GDM1 (cell line): Measurements from ENCODE around the gene TMEM117.
"Not testable (repeated sequence)": the region's sequence is repeated elsewhere in the genome, so short reads cannot be mapped to it uniquely, and the experiment has no call there.

Source experiments
- DNase-seq: peaks from one replicate; lab custom pipeline; 2025; lab: John Stamatoyannopoulos, UW

TMEM117 gene

DNA sequence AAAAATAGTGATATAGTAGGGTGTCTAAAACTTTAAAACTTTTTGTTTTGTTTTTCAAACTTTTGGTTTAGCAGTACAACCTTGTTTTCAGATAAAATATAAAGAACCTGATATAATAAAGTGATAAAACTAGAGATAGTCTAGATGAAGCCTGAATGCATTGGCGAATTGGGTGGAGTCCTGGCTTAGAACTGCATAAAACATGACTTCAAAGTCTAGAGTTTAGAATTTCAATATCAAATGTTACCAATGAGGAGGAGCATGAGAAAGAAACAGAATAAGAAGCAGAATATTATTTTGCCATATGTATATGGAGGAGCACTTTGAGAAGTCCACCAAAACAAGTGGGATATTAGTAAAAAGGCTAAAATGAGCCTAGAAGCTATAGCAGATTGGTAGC lies 263.6 kb downstream of the TMEM117 start:
- no peak for DNase-seq

DNA sequence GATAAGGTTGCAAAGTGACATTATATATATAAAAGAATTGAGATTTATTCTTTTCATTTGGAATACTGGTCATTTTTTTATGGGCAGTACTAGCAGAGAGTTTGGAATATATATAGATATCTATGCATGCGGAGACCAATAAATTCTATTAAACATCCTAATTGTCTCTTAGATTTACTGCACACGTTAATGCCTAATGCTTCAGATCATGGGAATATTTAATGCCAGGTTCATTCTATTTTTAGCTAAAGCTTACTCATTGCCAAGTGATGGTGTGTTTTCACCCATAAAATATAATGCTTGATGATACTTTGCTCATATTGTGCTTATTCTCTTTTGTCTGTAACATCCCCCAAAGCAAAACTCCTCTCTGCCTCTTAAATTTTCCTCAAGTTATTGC lies 264.4 kb downstream of the TMEM117 start:
- DNase-seq = no peak

DNA sequence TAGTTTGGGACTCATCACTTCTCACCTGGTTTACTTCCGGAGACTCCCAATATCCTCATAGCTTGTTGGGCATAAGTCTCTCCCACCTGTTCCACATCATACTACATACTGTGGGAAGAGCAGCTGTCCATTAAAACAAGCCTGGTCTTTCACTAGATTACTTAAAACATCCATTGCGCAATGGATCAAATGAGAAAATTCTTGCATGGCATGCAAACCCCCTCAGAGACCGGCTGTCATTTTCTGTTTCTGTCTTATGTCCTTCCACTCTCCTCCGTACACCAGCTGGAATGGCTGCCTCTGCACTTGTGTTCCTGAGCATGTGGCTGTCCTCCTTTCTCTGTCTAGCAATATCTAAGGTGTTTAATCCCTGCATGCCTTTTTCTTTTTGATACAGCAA lies 265.6 kb downstream of the TMEM117 start:
- no peak for DNase-seq

DNA sequence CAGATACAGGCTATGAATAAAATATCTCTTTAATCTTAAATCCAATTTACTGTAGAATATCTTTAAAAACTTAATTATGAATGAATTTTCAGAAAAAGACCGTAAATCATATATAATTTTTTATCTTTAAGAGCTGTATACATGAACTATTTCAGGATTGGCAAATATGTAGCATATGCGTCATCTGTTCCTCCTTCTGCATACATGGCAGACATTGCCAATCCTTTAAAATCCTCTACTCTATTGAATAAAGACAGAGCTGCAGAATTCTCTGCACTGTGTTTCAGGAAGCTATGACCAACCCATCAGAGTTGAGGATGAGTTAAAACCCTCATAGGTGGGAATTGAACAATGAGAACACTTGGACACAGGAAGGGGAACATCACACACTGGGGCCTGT lies 279.0 kb downstream of the TMEM117 start:
- no peak for DNase-seq

DNA sequence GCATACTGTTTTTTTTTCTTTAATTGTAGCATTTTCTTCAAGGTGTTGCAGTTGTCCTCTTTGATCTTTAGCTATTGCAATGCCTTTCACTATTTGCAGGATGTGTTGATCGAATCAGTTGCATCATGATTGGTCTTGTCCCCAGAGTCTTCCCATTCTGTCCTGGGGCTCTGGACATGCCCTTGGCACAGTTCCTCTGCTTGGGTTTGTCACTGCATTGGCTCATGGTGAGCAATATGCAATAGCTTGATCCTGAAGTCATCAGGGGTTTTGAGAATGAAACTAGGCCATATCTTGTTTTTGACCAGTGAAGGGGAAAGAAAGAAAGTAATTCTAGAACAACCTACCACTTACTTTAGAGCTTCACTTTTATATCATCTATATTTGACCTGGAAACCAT lies 281.5 kb downstream of the TMEM117 start:
- no peak for DNase-seq

DNA sequence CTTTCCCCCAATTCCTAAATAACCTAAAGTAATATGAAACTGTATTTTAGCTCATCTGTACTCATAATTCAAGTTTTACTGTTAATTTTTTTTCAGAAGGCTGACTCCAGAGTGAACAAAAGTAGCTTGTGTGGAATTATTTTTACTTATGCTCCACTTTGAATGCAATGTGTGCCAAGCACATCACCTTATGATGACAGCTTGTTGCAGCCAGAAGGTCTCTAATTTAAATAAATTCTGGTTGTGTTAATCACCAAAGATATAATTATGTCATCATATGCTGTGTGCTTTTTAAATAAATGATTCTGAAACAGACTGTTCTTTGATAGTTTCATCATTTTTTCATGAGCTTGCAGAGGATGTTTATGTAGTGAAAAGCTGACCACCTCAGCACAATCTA lies 283.1 kb downstream of the TMEM117 start:
- DNase-seq = no peak

DNA sequence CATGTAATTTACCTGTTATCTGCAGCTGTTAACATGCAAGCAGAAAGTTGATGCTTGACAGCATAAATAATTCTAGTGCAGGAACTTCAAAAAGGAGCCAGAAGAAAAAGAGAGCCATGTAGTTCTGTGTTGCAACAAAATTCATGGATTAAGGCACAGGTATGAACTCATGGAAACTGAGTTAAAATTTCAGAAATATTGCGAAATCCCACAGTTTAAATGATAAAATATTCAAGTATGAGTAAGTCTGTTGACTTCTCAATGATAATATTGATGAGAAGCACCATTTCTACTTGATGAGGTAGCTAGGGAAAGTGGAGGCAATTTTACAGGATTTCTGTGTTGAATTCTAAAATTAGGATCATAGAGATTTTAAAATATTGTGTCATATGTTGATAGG lies 290.9 kb downstream of the TMEM117 start:
- DNase-seq = no peak

DNA sequence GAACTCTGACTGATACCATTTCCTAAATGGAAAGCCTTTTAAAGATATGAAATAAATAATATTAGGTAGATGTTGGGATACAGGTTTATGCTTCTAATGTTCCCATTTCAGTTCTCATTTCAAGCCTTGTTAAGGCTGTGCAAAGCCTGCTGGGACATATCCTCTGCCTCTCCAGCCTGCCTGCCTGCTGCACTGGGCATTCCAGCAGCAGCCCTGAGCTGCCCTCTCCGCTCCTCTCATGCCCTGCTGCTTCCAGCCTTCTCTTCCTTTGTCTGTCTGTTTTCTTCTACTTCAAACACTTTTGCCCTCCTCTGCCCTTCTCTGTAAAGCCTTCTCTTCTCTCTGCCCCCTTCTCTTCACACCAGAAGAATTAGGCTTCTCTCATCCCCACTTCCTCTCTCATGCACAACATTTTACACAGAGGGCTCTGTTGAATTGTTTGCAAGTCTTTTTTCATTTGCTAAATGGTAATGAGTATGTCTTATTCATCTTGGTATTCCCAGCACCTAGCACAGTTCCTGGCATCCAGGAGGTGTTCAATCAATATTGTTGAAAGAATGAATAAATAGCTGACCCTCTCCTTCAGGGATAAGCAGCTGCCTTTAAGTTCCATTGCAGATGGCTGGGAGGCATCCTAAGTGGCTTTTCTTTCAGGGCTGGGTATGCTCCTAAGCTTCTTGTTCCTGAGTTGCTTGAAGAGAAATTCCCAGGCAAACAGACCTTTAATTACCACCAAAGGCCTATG lies 292.3 kb downstream of the TMEM117 start:
- DNase-seq = no peak

DNA sequence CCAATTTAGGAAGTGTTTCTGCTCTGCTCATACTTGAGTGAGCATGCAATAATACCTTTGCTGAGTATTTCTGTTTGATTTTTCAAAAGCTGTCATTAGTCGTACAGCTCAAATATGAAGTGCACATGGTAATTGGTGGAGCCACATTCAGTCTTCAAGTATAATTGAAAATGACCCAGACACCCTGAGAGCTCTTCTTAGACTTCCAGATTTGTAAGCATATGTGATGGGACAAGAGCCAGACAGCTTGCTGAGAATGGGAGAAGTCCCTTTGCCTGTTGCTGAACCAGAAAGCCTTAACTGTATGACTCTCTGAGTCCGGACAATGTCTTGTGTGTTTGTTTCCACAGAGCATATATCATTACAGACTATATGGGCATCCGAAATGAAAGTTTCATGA lies 307.3 kb downstream of the TMEM117 start:
- DNase-seq = no peak

DNA sequence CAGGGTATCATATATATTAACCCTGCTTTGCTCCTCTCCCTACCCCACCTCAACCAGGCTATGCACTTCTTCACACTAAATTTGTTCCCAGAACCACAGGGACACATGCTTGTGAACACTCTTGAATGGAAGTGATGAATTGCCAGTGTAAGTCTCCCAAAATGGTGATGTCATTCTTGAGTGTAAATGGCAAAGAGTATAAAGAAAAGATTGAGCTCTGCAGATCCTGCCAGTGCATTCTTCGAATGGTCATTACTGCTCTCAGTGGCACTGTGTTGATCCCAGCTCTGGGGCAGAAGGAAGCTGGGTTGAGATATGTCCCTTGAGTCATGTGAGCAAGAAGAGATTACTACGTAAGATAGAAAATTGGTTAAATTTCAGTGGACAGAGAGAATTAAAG lies 313.1 kb downstream of the TMEM117 start:
- DNase-seq = no peak

DNA sequence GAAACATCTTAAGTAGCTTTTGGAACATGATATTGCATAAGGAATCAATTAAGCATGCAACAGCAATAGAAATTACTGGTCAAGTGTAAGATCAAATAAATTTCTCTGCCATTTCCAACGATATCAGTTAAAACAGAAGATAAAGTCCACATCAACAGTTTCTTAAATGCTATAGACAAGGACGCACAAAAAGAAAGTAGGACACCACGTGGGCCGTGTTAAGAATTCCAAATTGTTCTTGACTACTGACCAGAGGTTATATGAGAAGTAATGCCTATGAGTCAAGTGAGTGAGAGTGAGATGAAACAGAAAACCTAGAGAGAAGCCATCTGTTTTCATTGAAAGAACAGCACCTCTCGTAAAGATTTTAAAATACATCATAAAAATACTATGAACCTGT lies 318.2 kb downstream of the TMEM117 start:
- DNase-seq = no peak

DNA sequence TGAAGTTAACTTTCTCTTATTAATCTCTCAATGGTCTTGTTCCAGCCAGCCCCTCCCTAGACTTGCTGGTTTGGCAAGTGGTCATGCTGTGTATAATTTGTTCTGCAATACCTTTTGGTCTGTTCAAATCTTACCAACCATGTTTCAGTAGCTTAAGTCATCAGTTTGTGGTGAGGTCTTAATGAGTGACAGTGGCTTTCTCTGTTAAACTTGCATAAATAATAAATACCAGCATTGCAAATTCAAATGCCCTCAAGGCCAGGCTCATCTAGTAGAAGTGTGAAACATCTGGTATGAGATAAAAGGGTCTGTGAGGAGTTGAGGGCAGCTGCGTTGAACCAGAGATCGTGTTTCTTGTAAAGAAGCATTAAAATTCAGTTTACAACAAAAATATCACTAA lies 319.5 kb downstream of the TMEM117 start:
- DNase-seq = no peak

DNA sequence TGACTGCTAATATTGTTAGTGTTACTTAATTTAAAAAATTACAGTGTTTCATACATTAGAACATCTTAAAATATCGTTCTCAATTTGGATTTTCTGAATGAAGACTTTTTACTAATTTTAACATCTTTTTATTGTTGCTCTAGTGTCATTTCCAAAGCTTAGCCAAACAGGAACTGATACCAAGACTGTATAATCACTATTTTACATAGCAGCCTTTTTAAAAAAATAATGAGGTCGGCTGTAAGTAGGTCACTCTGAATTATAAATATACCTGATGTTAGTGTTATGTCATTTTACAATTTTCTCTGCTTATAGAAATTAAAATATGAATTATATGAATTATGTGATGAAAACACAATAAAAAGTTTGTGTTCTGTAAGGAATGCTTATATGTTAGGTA lies 321.5 kb downstream of the TMEM117 start:
- no peak for DNase-seq

DNA sequence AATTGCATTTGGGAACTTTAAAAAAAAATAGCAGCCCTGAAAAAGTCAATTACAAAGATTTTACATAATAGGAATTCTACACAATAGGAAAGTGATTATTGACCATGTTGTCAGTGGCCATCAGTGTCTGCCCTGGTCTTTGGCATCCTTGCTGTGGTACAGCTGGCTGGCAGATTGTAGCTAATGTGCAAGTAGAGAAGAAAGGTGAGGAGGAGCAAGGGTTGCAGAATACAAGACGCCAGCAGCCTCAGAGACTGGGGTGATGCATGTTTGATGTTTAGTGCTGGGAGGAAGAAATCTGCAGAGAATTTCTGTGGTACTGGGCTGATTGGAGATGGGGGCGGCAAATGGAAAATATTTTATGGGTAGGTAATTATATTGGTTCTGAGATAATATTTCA lies 322.9 kb downstream of the TMEM117 start:
- DNase-seq = no peak

DNA sequence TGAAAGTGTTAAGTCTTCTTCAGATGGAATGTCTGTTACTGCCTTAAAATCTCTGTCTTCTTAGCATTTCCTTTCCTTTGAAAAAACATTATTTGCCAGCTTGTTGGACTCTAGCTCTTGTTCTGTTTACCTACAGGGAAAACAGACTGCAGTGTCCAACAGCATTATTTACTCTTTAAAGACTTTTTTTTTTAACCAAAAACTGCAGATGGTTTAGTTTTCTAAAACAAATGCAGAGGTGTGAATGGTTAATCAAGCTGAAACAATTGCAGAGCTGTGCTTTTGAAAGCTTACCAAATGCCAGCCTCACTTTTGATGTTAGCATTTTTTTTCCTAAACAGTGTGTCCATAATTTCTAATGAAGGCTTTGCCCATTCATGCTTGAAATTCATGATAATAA lies 323.3 kb downstream of the TMEM117 start:
- no peak for DNase-seq

DNA sequence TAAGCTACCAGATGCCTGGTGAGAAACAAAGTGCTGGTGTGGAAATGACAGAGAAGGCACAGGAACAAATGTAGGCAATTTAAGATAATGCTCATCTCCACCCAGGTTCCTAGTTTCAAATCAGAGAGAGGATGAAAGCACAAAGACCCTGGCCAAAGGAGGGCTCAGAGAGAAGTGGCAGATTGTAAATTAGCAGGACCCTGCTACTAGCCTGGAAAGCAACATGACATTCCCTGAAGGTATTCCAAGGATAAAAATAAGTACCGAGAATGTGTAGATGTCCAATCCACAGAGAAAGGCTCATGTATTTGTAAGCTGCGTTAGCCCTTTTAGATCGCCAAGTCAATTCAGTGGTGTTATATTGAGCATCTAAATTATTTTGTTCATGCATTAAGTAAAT lies 324.0 kb downstream of the TMEM117 start:
- DNase-seq = no peak

DNA sequence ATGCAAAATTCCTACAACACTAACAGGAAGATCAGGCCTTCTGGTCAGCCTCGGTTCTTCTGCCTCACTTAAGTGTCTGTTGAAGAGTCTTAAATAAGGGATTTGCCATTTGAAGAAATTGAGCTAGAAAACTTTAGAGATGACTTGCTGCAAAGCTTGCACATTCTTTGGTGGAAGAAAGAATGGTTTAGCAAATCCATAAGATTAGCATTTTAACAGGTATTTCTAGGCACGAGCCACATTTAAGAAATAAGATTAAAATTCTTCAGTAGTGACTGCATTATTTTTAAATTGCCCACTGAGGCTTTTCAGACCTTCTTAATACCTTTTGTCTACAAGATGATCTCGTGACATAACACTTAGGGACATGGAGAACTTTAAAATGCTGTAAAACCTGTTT lies 327.1 kb downstream of the TMEM117 start:
- no peak for DNase-seq

DNA sequence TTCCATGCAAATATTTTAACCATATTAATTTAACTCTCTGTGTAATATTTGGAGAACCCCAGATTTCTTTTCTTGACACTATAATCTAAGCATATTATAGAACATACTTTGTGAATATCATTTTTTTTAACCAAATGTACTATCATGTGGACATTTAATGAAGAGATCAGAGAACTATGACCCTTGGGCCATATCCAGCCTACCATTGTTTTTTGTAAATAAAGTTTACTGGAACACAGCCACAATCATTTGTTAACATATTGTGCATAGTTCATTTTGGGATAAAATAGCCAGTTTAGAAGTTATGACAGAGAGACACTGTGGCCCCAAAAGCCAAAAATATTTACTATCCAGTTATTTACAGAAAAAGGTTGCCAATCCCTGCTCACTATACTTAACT lies 338.2 kb downstream of the TMEM117 start:
- DNase-seq = no peak

DNA sequence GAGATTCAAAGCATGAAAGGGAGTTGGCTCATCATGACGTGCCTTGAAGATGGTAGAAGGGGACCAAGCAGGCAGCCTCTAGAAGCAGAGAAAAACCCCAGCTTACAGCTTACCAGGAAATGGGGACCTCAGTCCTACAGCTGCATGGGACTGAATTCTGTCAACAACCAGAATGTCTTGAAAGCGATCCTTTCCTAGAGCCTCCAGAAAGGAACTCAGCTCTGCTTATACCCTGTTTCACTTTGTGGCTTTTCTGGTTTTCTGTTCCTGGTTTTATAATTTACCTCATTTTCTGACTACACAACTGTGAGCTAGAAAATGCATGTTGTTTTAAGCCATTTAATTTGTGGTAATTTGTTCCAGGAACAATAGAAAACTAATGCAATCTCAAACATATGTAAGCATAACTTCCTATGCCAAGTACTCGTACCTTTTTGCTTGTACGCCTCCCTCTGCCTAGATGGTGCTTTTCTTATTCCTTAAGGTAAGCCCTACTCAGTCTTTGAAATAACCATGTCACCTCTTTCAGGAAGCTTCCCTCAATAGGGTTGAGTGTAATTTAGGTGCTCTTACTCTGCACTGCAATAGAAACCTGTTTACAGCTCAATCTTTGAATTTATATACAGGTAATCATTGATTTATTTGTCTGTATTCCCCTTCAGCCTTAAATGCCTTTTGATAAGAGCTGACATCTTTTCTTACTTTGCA lies 348.8 kb downstream of the TMEM117 start:
- no peak for DNase-seq

DNA sequence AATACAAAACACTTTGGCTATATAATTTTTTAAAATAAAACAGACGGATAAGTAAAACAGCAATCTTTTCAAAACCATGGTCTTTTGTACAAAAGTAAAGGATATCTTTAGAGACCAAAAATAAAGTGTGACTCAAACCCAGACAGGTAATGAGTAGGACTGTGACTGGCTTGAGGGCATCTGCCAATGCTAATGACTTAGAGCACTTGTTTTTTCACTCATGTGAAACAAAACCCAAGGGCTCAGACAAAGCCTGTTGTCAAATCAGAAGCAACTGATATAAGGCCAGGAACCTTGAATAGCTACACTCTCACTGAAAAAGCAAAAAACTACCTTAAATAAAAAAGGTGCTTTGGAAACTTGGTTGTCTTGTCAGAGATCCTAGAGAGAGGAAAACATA lies 357.4 kb downstream of the TMEM117 start:
- no peak for DNase-seq

DNA sequence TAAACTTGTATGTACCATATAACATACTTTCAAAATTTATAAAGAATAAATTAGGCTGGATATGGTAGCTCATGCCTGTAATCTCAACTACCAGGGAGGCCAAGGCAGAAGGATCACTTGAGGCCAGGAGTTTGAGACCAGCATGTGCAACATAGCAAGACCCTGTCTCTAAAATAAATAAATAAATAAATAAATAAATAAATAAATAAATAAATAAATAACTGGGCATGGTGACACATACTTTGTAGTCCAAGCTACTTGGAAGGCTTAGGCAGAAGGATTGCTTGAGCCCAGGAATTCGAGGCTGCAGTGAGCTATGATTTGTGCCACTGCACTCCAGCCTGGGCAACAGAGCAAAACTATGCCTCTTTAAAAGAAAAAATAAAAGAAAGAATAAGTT lies 359.8 kb downstream of the TMEM117 start:
- not testable (repeated sequence) for DNase-seq

DNA sequence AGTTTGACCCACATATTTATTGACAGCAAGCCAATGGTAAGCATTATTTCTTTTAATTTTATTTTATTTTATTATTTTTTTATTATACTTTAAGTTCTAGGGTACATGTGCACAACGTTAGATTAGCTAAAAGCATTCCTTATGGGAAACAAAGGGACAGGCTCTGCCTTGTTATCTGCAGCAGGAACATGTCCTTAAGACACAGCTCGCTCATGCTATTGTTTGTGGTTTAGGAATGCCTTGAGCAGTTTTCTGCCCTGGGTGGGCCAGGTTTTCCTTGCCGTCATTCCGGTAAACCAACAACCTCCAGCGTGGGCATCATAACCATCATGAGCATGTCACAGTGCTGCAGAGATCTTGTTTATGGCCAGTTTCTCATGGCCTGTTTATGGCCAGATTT lies 370.2 kb downstream of the TMEM117 start:
- no peak for DNase-seq

DNA sequence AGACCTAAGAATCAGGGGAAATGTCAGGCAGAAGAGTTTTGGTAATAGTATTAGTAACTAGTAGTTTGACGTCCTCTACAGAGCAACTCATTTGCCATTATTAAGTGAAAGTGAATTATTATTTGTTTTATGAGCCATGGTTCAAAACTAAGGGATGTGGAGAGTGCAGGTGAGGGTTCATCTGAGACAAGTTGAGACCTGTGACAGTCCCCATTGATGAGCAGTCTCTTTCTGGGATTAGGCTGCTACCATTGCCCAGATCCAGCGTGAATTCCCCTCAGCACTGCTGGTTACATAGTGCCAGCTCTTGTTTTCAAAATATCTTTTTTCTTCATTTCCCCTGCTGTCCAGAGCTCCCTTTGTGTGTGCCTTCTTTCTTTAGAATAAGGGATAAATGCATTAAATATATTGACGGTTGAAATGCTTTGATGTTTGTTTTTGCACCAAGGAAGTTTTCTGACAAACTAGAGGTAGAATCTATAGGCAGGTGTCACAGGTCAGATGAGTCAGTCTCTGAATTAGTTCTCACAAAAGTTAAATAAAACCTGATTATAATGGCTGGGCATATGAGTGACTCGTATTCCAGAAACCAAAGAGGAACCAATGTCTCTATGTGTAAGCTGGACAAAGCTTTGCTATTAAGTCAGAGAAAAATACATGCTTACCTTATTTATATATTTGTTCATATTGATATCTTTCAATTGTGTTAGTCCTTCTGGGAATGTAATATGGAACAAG lies 381.4 kb downstream of the TMEM117 start:
- DNase-seq = no peak
